ENCODE data around the gene CRAT. TPM values are rescaled to one million over a fixed set of nuclear protein-coding genes. Genes with fewer than 3 reads are reported as not detected.

Gene CRAT
- total and polyA plus RNA-seq, 2 of the 4 experiments (the other 2 are of a cell fraction), result 18.8 to 41.6 TPM

GRCh38 chr9:129075996-129076639 lies 34.5 kb downstream of the CRAT start:
- H2BK20ac ChIP-seq (ENCODE audit: low read depth, low read length), result no peak overlapping the region
- no peak overlapping the region for H3K9ac ChIP-seq (ENCODE audit: low read depth, low read length)
- ATAC-seq (ENCODE audit: low read depth), result no peak
- H3K27ac ChIP-seq (ENCODE audit: insufficient read depth, low read length), result no peak overlapping the region
- H2BK15ac ChIP-seq (ENCODE audit: low read depth, low read length), result no peak overlapping the region
- H2AK9ac ChIP-seq (replicated peaks; ENCODE audit: low read depth, low read length, poor library complexity), result no peak overlapping the region
- H4K8ac ChIP-seq (ENCODE audit: low read depth in 2 of 2, low read length in 2 of 2), result no peak overlapping the region
- no peaks in the 10 kb centered on the region for H3K27me3 ChIP-seq (ENCODE audit: control insufficient read depth, insufficient read depth, low read length)
- no peak overlapping the region for H2AK5ac ChIP-seq (ENCODE audit: low read depth, low read length)
- no peak for DNase-seq
- H3K79me1 ChIP-seq (ENCODE audit: low read depth in 1 of 2, low read length in 2 of 2), result peaks cover 0 to 8% of the 10 kb centered on the region in 2 experiments; a peak in 2 of 4 replicates
- H3K4ac ChIP-seq (ENCODE audit: low read depth, low read length), result no peak overlapping the region
- no peak overlapping the region for H3K4me2 ChIP-seq (ENCODE audit: low read depth, low read length)
- WGBS, 2 experiments (ENCODE audit: extremely low coverage in 2 of 2, insufficient read length in 1 of 2), result 78% methylated on average over 8 of the region's 16 CpGs; no CpG with 5 or more reads in 1 of the 2 experiments
- no peaks in the 10 kb centered on the region for H3K36me3 ChIP-seq (ENCODE audit: control insufficient read depth, insufficient read depth, low read length)
- H3K18ac ChIP-seq (ENCODE audit: low read depth, low read length), result no peak overlapping the region
- ChIA-PET CTCF (no interaction called here), POLR2A (ENCODE audit: unreplicated experiment) (no interaction called here)
- TF ChIP-seq RFX5 (IDR thresholded peaks at IDR 0.05; ENCODE audit: low read depth, low read length), result no peak
- TF ChIP-seq NFE2L2 (IDR thresholded peaks at IDR 0.05; ENCODE audit: low read depth, low read length), result no peak
- no peak for TF ChIP-seq BHLHE40 (IDR thresholded peaks at IDR 0.05; ENCODE audit: low read depth, low read length)
- TF ChIP-seq CEBPB (IDR thresholded peaks at IDR 0.05; ENCODE audit: low read depth, low read length), result no peak
- no peak for TF ChIP-seq CTCF (conservative IDR thresholded peaks at IDR 0.05; ENCODE audit: low read depth, low read length)
- TF ChIP-seq RCOR1 (IDR thresholded peaks at IDR 0.05; ENCODE audit: insufficient replicate concordance, low read length), result no peak
- TF ChIP-seq SMC3 (IDR thresholded peaks at IDR 0.05; ENCODE audit: low read depth, low read length), result no peak
- TF ChIP-seq USF2 (IDR thresholded peaks at IDR 0.05; ENCODE audit: low read depth, low read length), result no peak
- no peak for TF ChIP-seq CHD1 (IDR thresholded peaks at IDR 0.05; ENCODE audit: low read depth, low read length)
- no peak for TF ChIP-seq FOS (IDR thresholded peaks at IDR 0.05; ENCODE audit: low read depth, low read length)
- TF ChIP-seq MAFK (IDR thresholded peaks at IDR 0.05; ENCODE audit: low read depth, low read length), result no peak
- TF ChIP-seq RAD21 (IDR thresholded peaks at IDR 0.05; ENCODE audit: low read length), result no peak
- intact Hi-C loops (cut with micrococcal nuclease) (no loop called here), dilution Hi-C loops (cut with HindIII; ENCODE audit: low sequenced_read_pairs, unreplicated experiment) (no loop called here), in situ Hi-C loops (cut with MboI; ENCODE audit: low sequenced_read_pairs) (no loop called here)
- H4K20me1 ChIP-seq (ENCODE audit: insufficient read depth, low read length), result no peaks in the 10 kb centered on the region
- H3K4me3 ChIP-seq (ENCODE audit: insufficient read depth, low read depth, low read length), result no peak overlapping the region
- no peaks in the 10 kb centered on the region for H3K9me3 ChIP-seq (ENCODE audit: control insufficient read depth, insufficient read depth, low read length)
- H2BK5ac ChIP-seq (ENCODE audit: low read depth, low read length, poor library complexity, severe bottlenecking), result no peak overlapping the region
- peaks cover 2% of the 10 kb centered on the region; the same call in 1 of the 2 replicates for H3K4me1 ChIP-seq (ENCODE audit: control insufficient read depth, insufficient read depth, low read length)
- no peak overlapping the region for H4K91ac ChIP-seq (ENCODE audit: insufficient read depth, low read depth, low read length)
- no peak overlapping the region for H3K23ac ChIP-seq (ENCODE audit: low read depth, low read length)
- no peak overlapping the region for H4K5ac ChIP-seq (ENCODE audit: low read depth, low read length)
- no peak overlapping the region for H3K14ac ChIP-seq (replicated peaks; ENCODE audit: low read depth, low read length)
- H3K56ac ChIP-seq (ENCODE audit: extremely low read depth, insufficient read depth, low read length), result no peak overlapping the region
- BruUV-seq (replicated peaks), result no TSS peak
- H2AFZ ChIP-seq (replicated peaks; ENCODE audit: low read length, poor library complexity), result no peak overlapping the region
- H2BK120ac ChIP-seq (ENCODE audit: low read depth, low read length), result no peak overlapping the region
- H3K9me1 ChIP-seq (ENCODE audit: insufficient read depth, low read length), result 0 out of 2 replicates have a peak, but pooled peaks cover 6% of the 10 kb centered on the region

Measured in IMR-90 (cell line).